HuH-7.5 (cell line): ENCODE data around the gene TIMP4.

ENCODE experiments used
- DNase-seq: peaks from one replicate; pipeline ENCODE4 v3.0.0; 2011; ENCODE audit warnings: low spot score

TIMP4 gene

GRCh38 chr3:12185172-12185710 lies 26.5 kb upstream of the TIMP4 start:
- no peak for DNase-seq

DNA sequence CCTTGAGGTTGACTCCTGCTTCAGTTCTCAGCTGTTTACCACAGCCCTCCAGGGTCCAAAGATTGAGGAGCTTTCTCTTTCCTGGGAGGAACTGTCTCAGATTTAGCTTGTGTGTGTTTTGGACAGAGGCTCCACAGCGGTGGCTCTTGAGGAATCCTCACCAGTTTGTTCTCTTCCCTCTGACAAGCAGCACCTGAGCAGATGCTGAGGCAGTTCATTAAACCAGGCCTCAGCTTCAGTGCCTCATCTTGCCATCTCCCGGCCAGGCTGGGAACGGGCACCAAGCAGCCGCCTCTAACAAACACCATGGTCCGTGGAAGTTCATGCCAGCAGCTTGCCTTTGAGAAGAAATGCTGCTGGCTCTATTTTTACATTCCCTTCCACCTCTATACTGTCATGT lies 25.8 kb upstream of the TIMP4 start:
- DNase-seq = no peak

- DNase-seq = no peak
Observed at GRCh38 chr3:12182687-12183441, 24.2 kb upstream of the TIMP4 start.

- no peak for DNase-seq
Observed at GRCh38 chr3:12181806-12182205, 23.1 kb upstream of the TIMP4 start.

- no peak for DNase-seq
Observed at GRCh38 chr3:12181301-12181700, 22.6 kb upstream of the TIMP4 start.

GRCh38 chr3:12180631-12181030 lies 21.9 kb upstream of the TIMP4 start:
- no peak for DNase-seq

DNA sequence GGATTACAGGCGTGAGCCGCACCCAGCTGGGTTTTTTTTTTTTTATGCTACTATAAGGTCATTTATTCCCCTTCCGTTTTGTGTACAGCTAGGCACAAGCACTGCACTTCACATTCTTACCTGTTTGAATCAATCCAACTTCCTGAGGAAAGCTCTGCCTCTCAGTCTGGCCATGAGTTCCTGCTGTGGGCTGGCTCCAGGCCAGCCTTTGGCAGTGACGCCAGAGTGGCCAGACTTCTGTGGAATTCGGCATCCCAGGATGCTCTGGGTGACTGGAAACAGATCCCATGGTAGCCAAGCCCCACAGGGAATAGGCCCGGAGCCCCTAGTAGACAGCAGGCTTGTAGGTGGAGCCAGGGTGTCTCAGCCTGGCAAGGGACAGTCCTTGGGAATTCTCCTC lies 21.5 kb upstream of the TIMP4 start:
- no peak for DNase-seq

GRCh38 chr3:12179441-12179840 lies 20.7 kb upstream of the TIMP4 start:
- no peak for DNase-seq

DNA sequence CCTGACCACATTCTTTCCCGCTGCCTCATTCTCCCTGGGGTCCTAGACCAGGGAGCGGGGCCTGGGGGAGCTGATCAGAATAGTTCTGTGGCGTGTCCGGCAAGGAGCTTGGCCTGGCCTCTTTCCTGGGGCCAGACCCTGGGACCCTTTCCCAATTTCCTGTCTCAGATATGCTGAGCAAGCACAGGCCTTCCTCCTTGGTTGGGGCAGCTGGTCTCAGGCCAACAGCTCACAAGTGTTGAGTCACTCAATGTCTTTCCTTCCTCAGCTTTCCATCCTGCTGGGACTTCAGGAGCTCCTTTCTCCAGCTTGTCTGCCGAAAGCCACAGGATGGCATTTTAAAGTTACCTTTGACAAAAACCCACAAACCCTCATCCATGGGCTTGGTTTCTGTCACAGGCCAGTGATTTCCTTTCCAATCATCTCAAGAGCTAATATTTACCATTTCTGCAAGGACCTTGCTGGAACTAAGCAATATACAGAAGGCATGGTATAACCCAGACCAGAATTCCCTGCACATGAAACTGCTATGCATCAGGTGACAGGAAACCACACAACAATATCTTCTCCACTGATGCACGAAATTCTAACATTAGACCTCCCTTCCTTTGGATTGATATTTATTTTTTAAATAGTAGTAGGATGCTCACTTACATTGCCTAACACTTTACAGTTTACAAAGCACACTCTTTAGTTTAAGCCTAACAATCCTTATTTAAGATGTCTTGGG lies 19.5 kb upstream of the TIMP4 start:
- no peak for DNase-seq

- no peak for DNase-seq
Observed at GRCh38 chr3:12177126-12177525, 18.4 kb upstream of the TIMP4 start.

DNA sequence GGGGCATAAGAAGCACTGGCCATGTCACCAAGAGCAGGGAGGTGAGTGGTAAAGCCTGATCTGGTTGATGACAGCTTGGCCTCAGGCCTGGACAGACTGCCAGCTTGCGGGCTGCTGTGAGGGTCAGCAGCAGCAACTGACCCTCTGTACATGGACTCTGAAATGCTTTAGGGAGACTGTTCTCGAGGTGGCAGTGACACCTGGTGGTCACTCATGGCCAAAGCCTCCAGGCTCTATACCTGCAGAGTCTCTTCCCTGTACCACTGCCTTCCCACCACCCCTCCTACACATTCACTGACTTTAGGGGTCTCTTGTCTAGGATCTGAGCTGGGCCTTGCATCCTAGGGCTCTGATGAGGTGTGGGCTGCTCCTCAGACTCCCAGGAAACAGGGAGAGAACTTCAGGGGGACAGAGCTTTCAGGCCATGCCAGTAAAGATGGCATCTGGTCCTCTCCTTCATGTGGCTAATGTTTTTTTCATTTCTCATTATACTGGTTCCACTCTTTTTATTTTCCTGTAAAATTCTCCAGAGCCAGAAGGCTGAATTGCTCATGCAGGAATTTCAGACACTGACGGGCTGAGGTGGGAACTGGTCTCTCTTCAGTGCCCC lies 17.2 kb upstream of the TIMP4 start:
- peak; percentile 77 for DNase-seq

DNA sequence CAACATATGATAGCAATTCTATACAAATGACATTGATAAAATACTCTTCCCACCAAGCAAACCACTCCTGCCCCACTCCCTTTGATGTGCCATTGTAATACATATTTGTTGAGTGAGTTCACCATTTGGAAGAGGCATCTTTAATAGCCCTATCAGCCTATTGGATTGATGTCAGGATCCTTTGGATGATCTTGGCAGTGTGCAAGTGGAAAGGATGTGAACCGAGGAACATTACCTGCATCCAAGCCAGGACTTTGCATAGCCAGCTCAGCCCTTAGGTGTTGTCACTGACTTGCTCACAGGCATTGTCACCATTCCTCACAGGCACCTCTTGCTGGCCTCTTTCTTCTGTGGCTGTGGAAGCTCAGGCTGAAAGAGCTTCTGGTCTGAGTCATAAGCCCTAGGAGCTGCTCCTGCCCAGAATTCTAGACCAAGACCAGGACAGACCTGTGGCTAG lies 16.5 kb upstream of the TIMP4 start:
- DNase-seq = no peak

DNA sequence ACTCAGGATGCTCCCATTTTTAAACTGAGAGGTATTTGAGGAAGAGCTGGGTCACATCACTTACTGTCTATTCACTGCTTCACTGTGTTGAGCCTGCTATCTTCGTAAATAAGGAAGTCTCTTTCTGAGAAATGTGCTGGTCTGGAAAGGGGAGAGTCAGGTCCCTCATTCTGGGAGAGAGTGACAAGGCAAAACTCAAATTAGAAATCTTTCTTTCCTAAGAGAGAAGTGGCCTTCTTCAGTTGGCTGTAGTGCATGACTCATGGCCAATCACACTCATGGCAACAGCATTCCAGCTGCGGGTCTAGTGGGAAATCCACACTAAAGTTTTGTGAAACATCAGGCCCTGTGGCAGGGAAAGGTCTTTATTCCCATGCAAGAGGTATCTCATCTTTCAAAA lies 11.5 kb upstream of the TIMP4 start:
- no peak for DNase-seq

DNA sequence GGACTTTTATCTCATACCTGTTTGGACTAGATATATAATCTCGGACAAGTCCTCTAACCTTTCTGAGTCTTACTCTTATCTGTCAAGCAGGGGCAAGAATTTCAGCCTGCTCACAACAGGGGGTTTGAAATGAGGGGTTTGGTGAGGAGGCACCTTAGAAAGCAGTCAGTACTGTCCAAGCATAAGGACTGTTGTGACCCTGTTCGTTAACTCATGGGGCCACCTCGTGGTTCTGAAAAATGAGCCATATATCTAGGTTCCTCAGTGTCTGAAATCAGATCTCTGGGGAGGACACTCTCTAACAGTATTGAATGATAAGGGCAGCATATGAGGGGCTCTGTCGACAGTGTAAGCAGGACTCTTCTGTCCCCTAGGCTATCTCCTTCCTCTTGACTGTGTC lies 7.2 kb upstream of the TIMP4 start:
- no peak for DNase-seq

GRCh38 chr3:12159227-12159601 lies 502 bp upstream of the TIMP4 start:
- DNase-seq = no peak

GRCh38 chr3:12157026-12157425 lies 1.7 kb downstream of the TIMP4 start:
- no peak for DNase-seq

GRCh38 chr3:12155828-12156227 lies 2.9 kb downstream of the TIMP4 start:
- DNase-seq = no peak

DNA sequence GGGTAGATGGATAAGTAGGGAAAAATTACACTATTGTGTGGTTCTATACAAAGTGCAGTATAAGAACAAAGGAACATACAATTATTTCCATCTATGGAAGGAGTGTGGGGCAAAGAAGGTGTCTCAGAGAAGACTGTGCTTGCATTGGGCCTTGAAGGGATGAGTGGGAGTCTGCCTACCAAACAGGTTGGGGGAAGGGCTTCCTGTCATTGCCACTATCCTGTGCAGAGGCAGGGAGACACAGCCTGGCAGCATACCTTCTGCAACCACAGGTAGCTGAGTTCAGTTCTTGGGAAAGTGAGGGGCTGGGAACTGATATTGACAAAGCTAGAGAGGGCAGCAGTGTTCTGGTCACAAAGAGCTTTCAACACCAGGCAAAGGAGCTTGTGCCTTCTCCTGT lies 3.4 kb downstream of the TIMP4 start:
- no peak for DNase-seq

GRCh38 chr3:12154151-12154550 lies 4.6 kb downstream of the TIMP4 start:
- no peak for DNase-seq

GRCh38 chr3:12150112-12150511 lies 8.6 kb downstream of the TIMP4 start:
- DNase-seq = no peak

GRCh38 chr3:12149029-12149428 lies 9.7 kb downstream of the TIMP4 start:
- no peak for DNase-seq

GRCh38 chr3:12148183-12148940 lies 10.3 kb downstream of the TIMP4 start:
- DNase-seq = no peak
